HEK293T (cell line): ENCODE results near the gene NOXO1.

Source experiments
- CTCF ChIA-PET: fragments of 350-600 bp; formaldehyde crosslinking; extraction: SDS; loops from one replicate; lab custom pipeline; 2021; ENCODE audit warnings: antibody characterized with exemption, inconsistent platforms; lab: Yijun Ruan, JAX
- POLR2A ChIA-PET: fragments of 350-600 bp; formaldehyde crosslinking; extraction: SDS; loops from one replicate; lab custom pipeline; 2020; ENCODE audit warnings: antibody characterized with exemption, inconsistent platforms; lab: Yijun Ruan, JAX
- DNase-seq: peaks from one replicate; pipeline ENCODE4 v3.0.0; 2012; ENCODE audit warnings: mixed read lengths; ENCODE audit errors: extremely low spot score
- ARNT ChIP-seq: fragments of 450-650 bp; IDR thresholded peaks from 2 replicates; pipeline ENCODE4 v1.6.1; 2017; ENCODE audit warnings: mild to moderate bottlenecking
- BHLHE40 ChIP-seq: fragments of 450-650 bp; IDR thresholded peaks from 2 replicates; pipeline ENCODE4 v1.6.1; 2016; ENCODE audit warnings: mild to moderate bottlenecking, moderate library complexity, borderline replicate concordance
- CTBP1 ChIP-seq: fragments of 450-650 bp; IDR thresholded peaks from 2 replicates; pipeline ENCODE4 v1.6.1; 2016; ENCODE audit warnings: borderline replicate concordance
- ELF4 ChIP-seq: fragments of 450-650 bp; IDR thresholded peaks from 2 replicates; pipeline ENCODE4 v1.6.1; 2017; ENCODE audit warnings: antibody characterized with exemption
- FOXA1 ChIP-seq: fragments of 450-650 bp; IDR thresholded peaks from 2 replicates; pipeline ENCODE4 v1.6.1; 2016; ENCODE audit warnings: mild to moderate bottlenecking
- FOXK2 ChIP-seq: fragments of 450-650 bp; IDR thresholded peaks from 2 replicates; pipeline ENCODE4 v1.6.1; 2016; ENCODE audit warnings: mild to moderate bottlenecking
- FOXM1 ChIP-seq: fragments of 450-650 bp; IDR thresholded peaks from 2 replicates; pipeline ENCODE4 v1.6.1; 2017; ENCODE audit warnings: mild to moderate bottlenecking, borderline replicate concordance
- HDGF ChIP-seq: fragments of 450-650 bp; IDR thresholded peaks from 2 replicates; pipeline ENCODE4 v1.6.1; 2017; ENCODE audit warnings: antibody characterized with exemption, borderline replicate concordance
- L3MBTL2 ChIP-seq: fragments of 450-650 bp; conservative IDR thresholded peaks from 2 replicates; pipeline ENCODE4 v1.6.1; 2016; ENCODE audit warnings: mild to moderate bottlenecking
- LEF1 ChIP-seq: fragments of 450-650 bp; IDR thresholded peaks from 2 replicates; pipeline ENCODE4 v1.6.1; 2017; ENCODE audit warnings: mild to moderate bottlenecking, borderline replicate concordance
- NFRKB ChIP-seq: fragments of 450-650 bp; IDR thresholded peaks from 2 replicates; pipeline ENCODE4 v1.6.1; 2016; ENCODE audit warnings: mild to moderate bottlenecking, moderate library complexity
- SP1 ChIP-seq: fragments of 450-650 bp; IDR thresholded peaks from 2 replicates; pipeline ENCODE4 v1.6.1; 2017
- SUZ12 ChIP-seq: fragments of 450-650 bp; IDR thresholded peaks from 2 replicates; pipeline ENCODE4 v1.6.1; 2016; ENCODE audit warnings: mild to moderate bottlenecking
- TARDBP ChIP-seq: fragments of 450-650 bp; IDR thresholded peaks from 2 replicates; pipeline ENCODE4 v1.6.1; 2016
- ZNF384 ChIP-seq: fragments of 450-650 bp; IDR thresholded peaks from 2 replicates; pipeline ENCODE4 v1.6.1; 2016
- TF ChIP-seq, protein P1 (sequence below): fragments of 450-650 bp; IDR thresholded peaks from 2 replicates; pipeline ENCODE4 v1.6.1; 2016

Gene NOXO1

GRCh38 chr16:1944612-1945199 lies 36.6 kb downstream of the NOXO1 start:
- POLR2A ChIA-PET: interaction anchor here (0.6 to 5.2 kb wide), 6 partner anchors 13 to 118 kb away, joined by 3 to 95 read pairs (median 18); partner anchors contain the start of genes FAHD1, HAGH, NDUFB10 and RNF151
- no peak for DNase-seq
- CTCF ChIA-PET: interaction anchor here (0.6 to 1.1 kb wide), 3 partner anchors 21 to 520 kb away, joined by 4 to 6 read pairs (median 5); no protein-coding TSS in a partner anchor
- TF ChIP-seq ELF4: no peak
- TF ChIP-seq HDGF: no peak
- no peak for TF ChIP-seq SP1
- TF ChIP-seq BHLHE40: no peak
- TF ChIP-seq FOXK2: no peak
- no peak for TF ChIP-seq SUZ12
- no peak for TF ChIP-seq FOXA1
- TF ChIP-seq NFRKB: no peak
- no peak for TF ChIP-seq TARDBP
- no peak for TF ChIP-seq ZNF384
- TF ChIP-seq L3MBTL2: no peak
- TF ChIP-seq LEF1: no peak
- no peak for TF ChIP-seq FOXM1
- TF ChIP-seq, protein P1, sequence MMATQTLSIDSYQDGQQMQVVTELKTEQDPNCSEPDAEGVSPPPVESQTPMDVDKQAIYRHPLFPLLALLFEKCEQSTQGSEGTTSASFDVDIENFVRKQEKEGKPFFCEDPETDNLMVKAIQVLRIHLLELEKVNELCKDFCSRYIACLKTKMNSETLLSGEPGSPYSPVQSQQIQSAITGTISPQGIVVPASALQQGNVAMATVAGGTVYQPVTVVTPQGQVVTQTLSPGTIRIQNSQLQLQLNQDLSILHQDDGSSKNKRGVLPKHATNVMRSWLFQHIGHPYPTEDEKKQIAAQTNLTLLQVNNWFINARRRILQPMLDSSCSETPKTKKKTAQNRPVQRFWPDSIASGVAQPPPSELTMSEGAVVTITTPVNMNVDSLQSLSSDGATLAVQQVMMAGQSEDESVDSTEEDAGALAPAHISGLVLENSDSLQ: no peak
- no peak for TF ChIP-seq CTBP1
- TF ChIP-seq ARNT: no peak

DNA sequence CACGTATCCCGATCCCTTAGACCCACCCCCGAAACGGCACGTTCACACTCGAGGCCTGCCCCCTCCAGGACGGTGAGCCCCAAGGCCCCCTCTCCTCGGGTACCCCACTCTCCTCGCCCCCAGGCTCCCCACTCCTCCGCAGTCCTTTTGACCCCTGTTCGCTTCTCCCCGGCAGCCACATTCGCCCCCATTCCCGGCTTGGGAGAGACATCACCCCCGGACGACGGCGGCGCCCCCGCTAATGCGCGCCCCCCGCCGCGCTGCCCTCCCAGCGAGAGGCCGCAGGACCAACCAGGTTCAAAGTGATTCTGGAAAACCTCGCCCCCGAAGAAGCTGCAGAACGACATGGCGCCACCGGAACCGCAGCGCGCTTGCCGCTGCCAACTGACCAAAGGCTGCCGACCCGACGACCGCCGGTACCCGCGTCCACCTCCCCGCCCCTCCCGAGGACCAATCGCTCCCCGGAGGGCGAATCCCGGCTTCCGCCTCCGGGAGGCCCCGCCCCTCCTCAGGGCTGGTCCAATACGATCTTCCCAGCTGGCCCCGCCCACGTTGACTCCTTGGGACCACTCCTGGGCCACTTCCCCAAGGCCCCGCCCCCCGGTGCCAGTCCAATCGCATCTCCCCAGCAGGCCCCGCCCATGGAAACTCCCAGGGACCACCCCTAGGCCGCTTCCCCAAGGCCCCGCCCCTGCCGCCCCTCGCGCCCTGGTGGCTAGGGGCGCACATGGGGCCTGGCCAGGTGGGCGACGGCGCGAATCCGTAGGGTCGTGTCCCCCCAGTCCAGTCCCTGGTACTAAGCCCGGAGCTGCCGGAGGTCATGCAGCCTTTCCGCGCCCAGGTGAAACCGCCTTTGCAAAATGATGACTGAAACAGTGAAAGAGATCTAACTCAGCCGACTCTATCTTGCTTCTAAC lies 38.2 kb downstream of the NOXO1 start, which contains the start of gene MSRB1:
TSS of gene MSRB1 (minus strand) at position 390 of the 917 bp plus-strand sequence. CDS start at position 347, 43 bp downstream.
- peak; percentile 100 for DNase-seq
- POLR2A ChIA-PET: interaction anchor here (0.6 to 5.2 kb wide), 19 partner anchors 10 to 161 kb away, joined by 3 to 95 read pairs (median 5); partner anchors contain the start of genes FAHD1, HAGH, NDUFB10 and NUBP2
- CTCF ChIA-PET: interaction anchor here (0.5 to 1.1 kb wide), 4 partner anchors 9 to 19 kb away, joined by 3 to 7 read pairs (median 4); no protein-coding TSS in a partner anchor
- TF ChIP-seq BHLHE40: no peak
- no peak for TF ChIP-seq LEF1
- no peak for TF ChIP-seq NFRKB
- TF ChIP-seq TARDBP: no peak
- no peak for TF ChIP-seq FOXK2
- TF ChIP-seq ZNF384: no peak
- TF ChIP-seq CTBP1: no peak
- TF ChIP-seq, protein P1: no peak
- peak; percentile 90; the same call in 1 of the 2 replicates for TF ChIP-seq HDGF
- 0 out of 2 replicates have a peak, but pooled peaks have one; percentile 31 for TF ChIP-seq FOXM1
- TF ChIP-seq ARNT: no peak
- no peak for TF ChIP-seq SP1
- no peak for TF ChIP-seq FOXA1
- peak; percentile 95 for TF ChIP-seq L3MBTL2
- no peak for TF ChIP-seq SUZ12

DNA sequence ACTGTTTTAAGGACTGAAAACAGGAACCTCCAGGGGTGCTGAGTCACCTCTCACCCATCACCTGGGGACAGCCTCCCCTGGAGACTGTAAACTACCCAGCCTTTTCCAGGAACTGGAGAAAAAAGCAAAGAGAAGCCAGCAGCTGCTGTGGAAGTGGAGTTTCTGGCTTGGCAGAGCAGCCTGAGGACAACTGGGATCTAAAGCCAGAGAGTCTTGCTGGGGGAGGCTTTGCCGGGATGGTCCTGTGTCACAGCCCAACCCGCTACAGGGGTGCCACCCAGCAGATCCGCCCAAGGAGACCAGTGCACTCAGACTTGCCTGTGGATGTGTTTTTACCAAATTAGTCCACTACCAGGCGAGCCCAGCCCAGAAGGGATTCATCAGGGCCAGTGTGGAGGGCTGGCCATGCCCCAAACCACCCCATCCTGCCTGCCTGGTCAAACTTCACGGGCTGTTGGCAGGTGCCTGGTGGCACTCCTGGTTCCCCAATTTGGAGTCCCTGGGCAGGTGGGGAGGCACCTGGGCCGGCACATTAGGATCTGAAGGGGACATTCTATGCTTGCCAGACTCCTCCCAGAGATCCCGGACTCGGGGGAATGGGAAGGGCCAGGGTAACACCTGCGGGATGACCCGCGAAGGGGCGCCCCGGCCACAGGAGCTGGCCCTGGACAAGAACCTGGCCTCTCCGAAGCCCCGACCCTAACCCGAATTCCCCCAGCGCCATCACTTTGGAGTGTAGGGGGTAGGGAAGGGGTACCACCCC lies 39.0 kb downstream of the NOXO1 start:
- ChIA-PET CTCF (interaction anchor here (1.0 to 2.3 kb wide), 13 partner anchors 10 to 78 kb away, joined by 3 to 36 read pairs (median 6); partner anchors contain the start of genes NDUFB10, NOXO1 and RPL3L), POLR2A (interaction anchor here (0.7 to 5.2 kb wide), 10 partner anchors 9 to 160 kb away, joined by 3 to 95 read pairs (median 6); partner anchors contain the start of genes NUBP2, RNF151, RPS2 and SPSB3)
- no peak for TF ChIP-seq LEF1
- TF ChIP-seq BHLHE40: no peak
- TF ChIP-seq L3MBTL2: no peak
- no peak for TF ChIP-seq ZNF384
- TF ChIP-seq NFRKB: no peak
- no peak for TF ChIP-seq FOXK2
- peak; percentile 49; the same call in 1 of the 2 replicates for TF ChIP-seq HDGF
- no peak for TF ChIP-seq CTBP1
- no peak for TF ChIP-seq SP1
- DNase-seq: no peak

DNA sequence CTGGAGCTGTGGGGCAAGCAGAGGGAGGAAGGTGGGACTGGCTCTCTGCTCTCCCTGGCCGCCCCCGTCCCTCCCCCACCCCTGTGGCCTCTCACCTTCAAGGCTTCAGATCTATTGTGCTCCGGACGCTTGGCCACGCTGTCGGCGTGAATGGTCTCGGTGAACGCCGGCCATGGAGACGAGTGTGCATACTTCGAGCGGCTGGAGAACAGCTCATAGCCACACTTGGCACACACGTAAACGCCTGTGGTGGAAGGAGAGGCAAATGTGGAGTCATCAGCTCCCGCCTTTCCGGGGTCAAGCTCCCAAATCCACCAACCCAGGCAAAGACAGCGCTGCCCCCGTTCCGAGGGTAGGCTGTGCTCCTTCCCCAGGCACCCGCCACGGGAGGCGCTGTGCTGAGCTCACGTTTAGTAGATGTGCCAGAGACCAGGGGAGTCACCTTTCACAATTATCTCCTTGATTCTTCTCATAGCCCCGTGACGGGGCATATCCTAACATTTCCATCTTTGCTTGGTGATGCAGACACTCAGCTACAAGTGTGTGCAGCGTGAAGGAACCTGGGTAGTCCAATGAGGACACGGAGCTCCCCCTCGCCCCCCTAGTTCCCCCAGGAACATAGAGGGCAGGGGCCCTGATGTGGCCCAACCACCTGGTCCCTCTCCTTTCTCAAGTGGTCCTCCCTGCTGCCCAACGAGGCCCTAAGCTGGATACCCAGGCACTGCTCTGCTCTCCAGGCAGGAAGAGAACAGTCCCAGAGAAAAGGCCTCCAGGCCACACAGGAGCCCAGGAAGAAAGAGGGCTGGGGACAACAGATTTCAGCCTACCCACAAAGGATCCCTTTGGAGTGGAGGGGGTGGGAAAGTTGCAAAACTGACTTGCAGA lies 39.9 kb downstream of the NOXO1 start:
- POLR2A ChIA-PET: interaction anchor here (0.8 to 5.2 kb wide), 10 partner anchors 8 to 214 kb away, joined by 3 to 95 read pairs (median 5); partner anchors contain the start of genes NUBP2, RNF151, RPS2 and SPSB3
- DNase-seq: peak; percentile 79
- CTCF ChIA-PET: interaction anchor here (0.6 to 2.3 kb wide), 20 partner anchors 9 to 1144 kb away, joined by 3 to 36 read pairs (median 4); partner anchors contain the start of genes NDUFB10, NOXO1, RPL3L and RPS2
- TF ChIP-seq ZNF384: no peak
- TF ChIP-seq, protein P1: no peak
- TF ChIP-seq FOXK2: no peak
- no peak for TF ChIP-seq HDGF
- TF ChIP-seq CTBP1: no peak
